GM18505 (cell line): ENCODE results near the gene TMEM220.

Experiments used
- ATAC-seq: cut with Tn5 transposase; IDR thresholded peaks from one replicate; pipeline ENCODE4 v1.9.1; 2021; ENCODE audit not compliant: unreplicated experiment
- POLR2A ChIP-seq: IDR thresholded peaks from 4 replicates; pipeline ENCODE4 v1.6.1; 2011; ENCODE audit warnings: borderline replicate concordance; ENCODE audit not compliant: insufficient read depth, insufficient read length; ENCODE audit errors: extremely low read depth

The TMEM220 gene

DNA sequence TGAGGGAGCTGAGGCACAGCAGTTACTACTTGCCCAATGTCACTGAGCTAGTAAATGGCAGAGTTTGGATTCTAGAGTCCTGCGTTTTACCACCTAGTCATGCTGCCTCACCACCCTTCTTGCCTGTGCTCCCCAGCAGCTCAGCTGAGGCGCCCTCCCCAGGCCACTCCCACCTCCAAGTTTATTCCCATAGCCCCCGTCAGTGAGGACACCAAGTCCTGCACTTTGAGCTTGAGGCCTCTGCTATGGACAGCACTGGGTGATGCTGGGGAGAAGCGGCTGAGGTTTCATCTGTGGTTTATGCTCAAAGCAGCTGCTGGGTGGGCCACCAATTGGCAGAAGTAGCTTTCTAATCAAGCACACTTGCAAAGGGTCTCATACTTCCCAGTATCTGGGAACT is 37.4 kb upstream of the TMEM220 start:
- ATAC-seq, result no peak
- no peak for TF ChIP-seq POLR2A

DNA sequence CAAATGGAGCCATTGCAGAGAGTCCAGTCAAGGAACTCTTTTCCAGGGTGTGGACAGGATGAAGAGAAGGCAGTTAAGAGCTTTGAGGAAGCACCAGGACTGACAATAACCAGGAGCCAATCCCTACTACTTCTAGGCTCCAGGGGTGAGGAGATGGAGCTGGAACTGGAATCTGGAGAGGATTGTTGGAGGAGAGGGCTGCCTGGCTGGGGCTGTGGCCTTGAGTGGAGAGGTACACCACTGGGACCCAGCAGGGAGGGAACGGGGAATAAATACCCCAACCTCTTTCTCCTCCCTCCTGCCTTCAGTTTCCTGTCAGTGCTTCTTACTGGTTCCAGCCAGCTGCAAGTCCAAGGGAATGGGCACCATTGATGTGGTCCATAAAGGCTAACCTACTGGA is 32.2 kb upstream of the TMEM220 start:
- TF ChIP-seq POLR2A, result no peak
- ATAC-seq, result no peak

- TF ChIP-seq POLR2A, result no peak
- ATAC-seq, result no peak
Observed at GRCh38 chr17:10761281-10761680, 31.5 kb upstream of the TMEM220 start.

DNA sequence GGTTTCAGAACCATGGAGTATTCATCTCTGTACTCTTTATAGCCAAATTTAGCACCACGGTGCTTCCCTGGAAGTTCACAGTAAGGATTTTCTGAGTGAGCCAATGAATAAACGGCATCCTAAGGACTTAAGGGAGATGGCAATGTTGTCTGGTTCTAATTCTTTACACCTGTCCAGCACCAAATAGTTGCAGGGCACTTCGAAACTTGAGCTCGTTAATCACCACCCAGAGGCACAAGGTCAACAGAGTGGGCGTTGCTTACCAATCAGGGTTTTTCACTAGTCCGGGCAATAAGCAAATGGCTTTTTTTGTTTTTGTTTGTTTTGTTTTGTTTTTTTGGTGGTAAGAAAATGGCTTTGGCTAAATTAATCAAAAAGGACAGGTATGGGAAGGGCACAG is 28.2 kb upstream of the TMEM220 start:
- no peak for TF ChIP-seq POLR2A

DNA sequence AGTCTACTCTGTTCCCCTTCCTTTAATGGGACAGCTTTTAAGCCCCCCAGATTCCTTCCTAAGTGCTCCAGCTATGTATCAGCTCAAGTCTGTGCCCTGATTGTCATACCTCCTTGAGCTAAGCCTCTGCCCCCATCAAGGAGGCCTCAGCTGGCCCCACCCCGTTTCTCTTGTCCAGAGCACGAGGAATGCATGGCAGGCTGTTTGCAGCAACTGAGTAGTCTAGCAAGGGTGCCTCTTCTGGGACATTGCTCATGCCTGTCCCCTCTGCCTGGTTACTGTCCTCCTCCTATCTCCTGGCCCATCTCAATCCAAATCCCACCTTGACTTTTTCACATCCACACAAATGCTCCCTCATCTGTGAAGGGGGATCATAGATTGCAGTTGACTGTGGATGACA is 27.8 kb upstream of the TMEM220 start:
- no peak for ATAC-seq
- TF ChIP-seq POLR2A, result no peak

More for the DNA sequence above, 28.2 kb upstream of the TMEM220 start:
- no peak for ATAC-seq

DNA sequence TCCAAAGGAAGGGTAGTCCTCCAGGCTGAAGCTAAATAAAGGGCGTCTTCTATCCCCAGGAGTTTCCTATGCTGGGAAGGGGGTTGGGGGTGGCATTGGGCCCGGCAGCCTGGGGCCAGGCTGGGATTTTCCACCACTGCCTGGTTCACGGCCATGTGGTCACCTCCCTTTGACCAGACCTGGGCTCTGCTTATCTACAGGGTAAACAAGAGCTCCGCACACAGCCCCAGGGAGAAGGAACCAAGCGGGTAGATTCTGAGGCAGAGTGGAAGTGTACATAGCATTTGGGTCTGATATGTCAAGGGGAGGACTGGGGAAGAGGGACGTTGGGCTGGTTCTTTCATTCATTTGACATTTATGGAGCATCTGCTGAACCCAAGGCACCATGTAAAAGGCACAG is 27.2 kb upstream of the TMEM220 start:
- TF ChIP-seq POLR2A, result no peak
- no peak for ATAC-seq

DNA sequence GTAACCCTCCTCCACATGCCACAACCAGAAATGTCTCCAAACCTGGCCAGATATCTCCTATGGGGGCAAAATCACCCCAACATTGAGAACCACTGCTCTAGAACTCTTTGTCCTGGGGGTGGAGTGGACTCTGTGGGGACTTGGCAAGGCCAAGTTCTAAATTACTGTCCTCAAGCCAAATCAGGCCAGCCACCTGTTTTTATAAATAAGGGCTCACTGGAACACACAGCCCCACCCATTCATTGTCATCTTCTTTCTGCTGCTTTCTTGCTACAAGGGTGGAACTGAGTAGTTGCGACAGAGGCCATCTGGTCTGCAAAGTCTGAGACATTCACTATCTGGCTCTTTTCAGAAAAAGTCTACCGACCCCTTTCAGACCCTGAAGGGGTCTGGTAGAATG is 26.8 kb upstream of the TMEM220 start:
- TF ChIP-seq POLR2A, result no peak
- ATAC-seq, result no peak

- TF ChIP-seq POLR2A, result no peak
- no peak for ATAC-seq
Observed at GRCh38 chr17:10756185-10756584, 26.4 kb upstream of the TMEM220 start.

DNA sequence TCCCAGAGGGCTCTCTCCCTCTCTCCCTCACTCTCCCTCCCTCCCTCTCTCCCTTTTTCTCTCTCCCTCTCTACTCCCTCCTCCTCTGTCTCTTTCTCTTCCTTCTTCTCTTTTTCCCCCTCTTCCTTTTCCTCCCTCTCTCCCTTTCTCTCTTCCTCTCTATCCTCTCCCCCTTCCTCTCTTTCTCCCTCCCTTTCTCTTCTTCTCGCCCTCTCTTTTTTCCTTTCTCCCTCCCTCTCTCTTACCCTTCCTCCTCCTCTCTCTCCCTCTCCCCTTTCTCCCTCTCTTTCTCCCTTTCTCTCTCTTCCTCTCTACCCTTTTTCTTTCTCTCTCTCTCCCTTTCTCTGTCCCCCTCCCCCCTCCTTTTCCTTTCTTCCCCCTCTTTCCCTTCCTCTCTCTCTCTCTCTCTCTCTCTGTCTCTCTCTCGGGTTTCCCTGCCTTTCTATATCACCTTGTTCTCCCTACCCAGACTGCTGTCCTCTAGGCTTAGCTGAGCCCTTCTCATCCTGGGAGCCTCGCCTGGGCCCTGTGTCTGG is 25.8 kb upstream of the TMEM220 start:
- no peak for ATAC-seq
- no peak for TF ChIP-seq POLR2A

DNA sequence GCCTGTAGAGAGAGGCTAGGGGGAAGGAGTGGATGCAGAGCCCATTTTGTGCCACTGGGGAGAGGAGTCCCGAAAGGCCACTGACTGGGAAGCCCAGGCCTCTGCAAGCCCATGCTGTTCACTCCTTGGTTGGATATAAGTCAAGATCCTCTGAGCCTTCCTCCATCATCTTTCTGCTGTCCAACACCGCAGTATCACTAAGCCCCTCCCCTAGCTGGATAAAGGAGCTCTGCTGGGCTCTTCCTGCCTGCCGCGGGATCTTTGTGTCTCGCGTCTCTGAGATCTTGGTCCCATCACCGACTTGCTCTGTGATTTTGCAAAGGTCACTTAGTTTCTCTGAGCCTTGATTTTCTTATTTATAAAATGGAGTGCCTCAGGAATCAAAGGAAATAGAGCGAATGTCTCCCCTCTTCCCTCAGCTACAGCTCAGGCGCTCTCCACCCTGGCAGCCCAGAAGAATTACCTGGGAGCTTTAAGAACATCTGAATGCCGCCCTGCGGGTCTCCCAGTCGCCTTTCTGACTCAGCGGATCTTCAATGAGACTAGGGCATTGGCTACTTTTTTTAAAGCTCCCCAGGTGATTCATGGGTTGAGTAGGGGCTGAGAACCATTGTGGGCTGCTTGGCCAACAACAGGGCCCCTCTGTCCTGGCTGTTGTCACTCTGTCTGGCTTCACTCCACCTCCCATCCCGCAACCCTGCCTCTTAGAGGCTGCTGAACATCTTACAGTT is 25.2 kb upstream of the TMEM220 start:
- no peak for ATAC-seq

GRCh38 chr17:10754109-10754508 is 24.3 kb upstream of the TMEM220 start:
- TF ChIP-seq POLR2A, result no peak
- no peak for ATAC-seq

More for the DNA sequence above, 25.2 kb upstream of the TMEM220 start:
- no peak for TF ChIP-seq POLR2A

DNA sequence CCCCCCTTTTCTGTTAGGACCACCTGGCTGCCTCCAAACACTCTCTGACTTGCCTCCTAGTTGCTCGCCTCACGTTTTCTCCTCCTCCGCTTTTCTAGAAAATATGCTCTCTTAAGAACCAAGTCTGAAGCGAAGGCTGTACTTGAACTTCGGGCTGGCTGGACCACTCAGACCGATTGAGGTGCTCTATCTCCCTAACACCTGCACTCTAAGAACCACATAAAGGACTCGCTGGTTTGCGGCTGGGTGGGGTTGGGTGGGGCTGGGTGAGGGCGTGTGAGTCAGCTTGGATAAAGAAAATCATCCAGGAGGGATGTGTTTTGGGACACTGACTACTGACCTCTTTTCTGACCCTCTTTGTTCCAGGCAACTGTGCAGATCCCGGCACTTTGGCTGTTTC is 22.9 kb upstream of the TMEM220 start:
- no peak for ATAC-seq
- TF ChIP-seq POLR2A, result no peak

GRCh38 chr17:10751563-10751962 is 21.7 kb upstream of the TMEM220 start:
- TF ChIP-seq POLR2A, result no peak

DNA sequence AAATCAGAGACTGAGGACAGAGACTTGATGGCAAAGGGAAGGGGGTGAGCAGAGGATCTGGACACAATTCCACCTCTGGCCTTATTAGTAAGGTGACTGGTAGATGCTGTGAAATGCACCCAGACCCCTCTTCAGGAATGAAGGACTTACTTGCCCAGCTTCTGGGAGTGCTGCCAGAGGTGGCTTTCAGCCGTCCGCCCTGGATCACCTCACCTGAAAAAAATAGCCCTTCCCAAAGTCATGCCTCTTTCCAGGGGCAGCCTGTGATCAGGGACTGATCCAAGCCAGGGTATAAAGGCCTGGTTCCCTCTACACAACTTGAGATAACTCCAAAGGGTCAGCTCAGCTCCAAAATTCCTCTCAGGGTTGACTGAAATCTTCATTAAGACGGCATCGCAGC is 20.4 kb upstream of the TMEM220 start:
- no peak for ATAC-seq
- TF ChIP-seq POLR2A, result no peak

More at GRCh38 chr17:10751563-10751962, 21.7 kb upstream of the TMEM220 start:
- no peak for ATAC-seq

- no peak for TF ChIP-seq POLR2A
- ATAC-seq, result no peak
Observed at GRCh38 chr17:10748531-10749181, 18.8 kb upstream of the TMEM220 start.

DNA sequence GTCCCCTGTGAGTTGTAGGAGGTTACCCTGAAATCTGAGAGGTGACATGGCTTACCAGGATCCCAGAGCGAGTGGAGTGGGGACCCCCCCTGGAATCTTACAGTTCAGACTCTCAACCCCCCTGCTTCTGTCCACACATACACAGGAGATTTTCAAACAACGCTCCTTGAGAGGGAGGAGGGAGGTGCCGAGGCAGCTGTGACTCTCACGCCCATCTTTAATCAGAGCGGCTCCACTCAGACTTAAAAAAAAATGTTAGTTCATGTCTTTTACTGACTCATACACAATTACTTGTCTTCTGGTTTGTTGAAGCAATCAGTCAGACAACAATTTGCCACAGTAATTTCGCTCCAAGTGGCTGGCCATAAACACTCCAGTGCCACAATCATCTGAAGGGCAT is 15.4 kb upstream of the TMEM220 start:
- TF ChIP-seq POLR2A, result no peak

More for the DNA sequence above, 15.4 kb upstream of the TMEM220 start:
- no peak for ATAC-seq
